HCT116 (cell line): Measurements from ENCODE around the gene COPS3. TPM values are rescaled to one million over a fixed set of nuclear protein-coding genes. Genes with fewer than 3 reads are reported as not detected.
A peak's percentile ranks its signal among the peaks of the same experiment; 100 is the strongest.

Experiments used
- ATAC-seq: fragments of 200-7000 bp; cut with Tn5 transposase; 2 replicates; pipeline ENCODE4 v1.9.1; 2020; ENCODE audit warnings: mild to moderate bottlenecking, moderate library complexity
- BruUV-seq: library from RNA; stranded (reverse); fragments of 400-500 nt; replicated peaks from 2 replicates; lab custom pipeline; 2021; lab: Mats Ljungman, UMichigan
- CTCF ChIA-PET: fragments of 300-600 bp; sonication (Branson Sonifier 250); formaldehyde crosslinking; loops from one replicate; lab custom pipeline; 2021; ENCODE audit warnings: antibody characterized with exemption; lab: Charles Lee
- POLR2A ChIA-PET: fragments of 300-600, 350-600 bp; sonication (Branson Sonifier 250); formaldehyde crosslinking; loops from one replicate; lab custom pipeline; 2021; ENCODE audit warnings: antibody characterized with exemption; lab: Charles Lee
- RAD21 ChIA-PET, 2 experiments: fragments of 300-600 bp; sonication (Branson Sonifier 250); formaldehyde crosslinking; loops; one replicate each; lab custom pipeline; 2023; ENCODE audit warnings: low total read pairs in 2 of 2; ENCODE audit not compliant: uncharacterized antibody in 2 of 2, unreplicated experiment in 2 of 2, low non-redundant PET in 1 of 2; lab: Charles Lee
- DNase-seq: peaks from one replicate; pipeline ENCODE4 v3.0.0-alpha.2; 2010; ENCODE audit warnings: low read depth, low spot score
- H2AFZ ChIP-seq: fragments of 200-600 bp; shearing (Covaris generic), sonication (generic); 2 replicates; pipeline ENCODE4 v1.6.1; 2017; ENCODE audit warnings: low read depth, mixed run types, mixed read lengths, antibody characterized with exemption, low read length; ENCODE audit not compliant: poor library complexity, severe bottlenecking
- H3K27ac ChIP-seq: 2 replicates; pipeline ENCODE4 v1.5.1; 2012; ENCODE audit warnings: low read depth, low read length
- H3K27me3 ChIP-seq: fragments of 200-600 bp; sonication (generic); 2 replicates; pipeline ENCODE4 v1.6.1; 2016; ENCODE audit warnings: mixed run types, low read length, mixed read lengths; ENCODE audit not compliant: insufficient read depth
- H3K36me3 ChIP-seq, 2 experiments: fragments of 200-500 bp in 1 of 2; fragments of 200-600 bp in 1 of 2; sonication (Bioruptor generic) in 1 of 2; sonication (generic) in 1 of 2; 2 replicates each; pipeline versions ENCODE4 v1.5.1 to v1.6.1; 2014 to 2016; ENCODE audit warnings: low read length in 2 of 2, inconsistent platforms in 1 of 2, mixed read lengths in 1 of 2, mixed run types in 1 of 2; ENCODE audit not compliant: insufficient read depth in 2 of 2, control insufficient read depth in 1 of 2
- H3K4me1 ChIP-seq, 2 experiments: fragments of 200-600 bp in 1 of 2; sonication (generic) in 1 of 2; 2 replicates each; pipeline versions ENCODE4 v1.5.1 to v1.6.1; 2012 to 2017; ENCODE audit warnings: low read length in 2 of 2, inconsistent platforms in 1 of 2, mild to moderate bottlenecking in 1 of 2, mixed read lengths in 1 of 2, mixed run types in 1 of 2, moderate library complexity in 1 of 2; ENCODE audit not compliant: insufficient read depth in 2 of 2, control insufficient read depth in 1 of 2
- H3K4me2 ChIP-seq: fragments of 200-600 bp; sonication (generic); 2 replicates; pipeline ENCODE4 v1.6.1; 2017; ENCODE audit warnings: mixed run types, low read length, mixed read lengths
- H3K4me3 ChIP-seq, 2 experiments: fragments of 200-600 bp in 1 of 2; sonication (generic) in 1 of 2; replicated peaks in 1 of 2; 2 replicates each; pipeline ENCODE4 v1.5.1; 2011 to 2016; ENCODE audit warnings: low read length in 2 of 2, control low read depth in 1 of 2, low read depth in 1 of 2, mild to moderate bottlenecking in 1 of 2, mixed read lengths in 1 of 2, mixed run types in 1 of 2
- H3K79me2 ChIP-seq: fragments of 200-600 bp; sonication (generic); 2 replicates; pipeline ENCODE4 v1.6.1; 2017; ENCODE audit warnings: mild to moderate bottlenecking, mixed run types, low read length, moderate library complexity, mixed read lengths; ENCODE audit not compliant: insufficient read depth
- H3K9ac ChIP-seq: fragments of 200-600 bp; sonication (generic); 2 replicates; pipeline ENCODE4 v1.6.1; 2016; ENCODE audit warnings: low read length, mixed read lengths
- H3K9me2 ChIP-seq: fragments of 200-600 bp; sonication (generic), shearing (Covaris generic); 2 replicates; pipeline ENCODE4 v1.6.1; 2017; ENCODE audit warnings: mixed run types, mild to moderate bottlenecking, moderate library complexity; ENCODE audit not compliant: insufficient read depth
- H3K9me3 ChIP-seq, 2 experiments: fragments of 200-500 bp in 1 of 2; fragments of 200-600 bp in 1 of 2; sonication (Bioruptor generic) in 1 of 2; sonication (generic) in 1 of 2; 2 replicates each; pipeline ENCODE4 v1.6.1; 2014 to 2017; ENCODE audit warnings: low read length in 2 of 2, mixed read lengths in 2 of 2, inconsistent platforms in 1 of 2, low read depth in 1 of 2, mild to moderate bottlenecking in 1 of 2, mixed run types in 1 of 2, moderate library complexity in 1 of 2; ENCODE audit not compliant: control insufficient read depth in 1 of 2, insufficient read depth in 1 of 2
- H4K20me1 ChIP-seq: fragments of 200-600 bp; sonication (generic), shearing (Covaris generic); 2 replicates; pipeline ENCODE4 v1.6.1; 2017; ENCODE audit warnings: mixed run types, mild to moderate bottlenecking, moderate library complexity; ENCODE audit not compliant: insufficient read depth
- FOSL1 ChIP-seq: IDR thresholded peaks from 2 replicates; pipeline ENCODE4 v1.6.1; 2012; ENCODE audit warnings: low read depth
- SIN3A ChIP-seq: IDR thresholded peaks from 2 replicates; pipeline ENCODE4 v1.6.1; 2012; ENCODE audit warnings: low read depth
- intact Hi-C: fragments of 100-400 bp; cut with micrococcal nuclease; formaldehyde crosslinking; loops from 2 replicates; pipeline ENCODE4 v1.10.0; 2022
- total RNA-seq: library from RNA; stranded (reverse); gene quantifications from one replicate; pipeline ENCODE4 v1.2.1, GENCODE V29; 2021; ENCODE audit not compliant: unreplicated experiment

Gene COPS3
- total RNA-seq, 1 experiment from 2014 or later = 99.0 TPM

GRCh38 chr17:17305281-17305801, 24.3 kb upstream of the COPS3 start:
- Histone ChIP-seq H3K27me3 (no peaks in the 10 kb centered on the region), H3K4me1 (peaks cover 5 to 22% of the 10 kb centered on the region in 2 experiments)
- no peak for TF ChIP-seq FOSL1
- TF ChIP-seq, all 23 proteins: peak for 0
- H3K4me3 ChIP-seq = no peak overlapping the region
- no peak overlapping the region for H2AFZ ChIP-seq
- no peak overlapping the region for H3K9ac ChIP-seq
- no peaks in the 10 kb centered on the region for H3K36me3 ChIP-seq
- ChIA-PET RAD21 (no interaction called here), POLR2A (no interaction called here), CTCF (no interaction called here)
- BruUV-seq = no TSS peak
- no peak overlapping the region for H3K4me2 ChIP-seq
- H3K9me3 ChIP-seq = no peaks in the 10 kb centered on the region
- intact Hi-C loops = no loop called here
- DNase-seq (no peak), ATAC-seq (no peak)
- H4K20me1 ChIP-seq = no peaks in the 10 kb centered on the region
- H3K27ac ChIP-seq = no peak overlapping the region
- peaks cover 7% of the 10 kb centered on the region; the same call in 1 of the 2 replicates for H3K79me2 ChIP-seq
- no peaks in the 10 kb centered on the region for H3K9me2 ChIP-seq

DNA sequence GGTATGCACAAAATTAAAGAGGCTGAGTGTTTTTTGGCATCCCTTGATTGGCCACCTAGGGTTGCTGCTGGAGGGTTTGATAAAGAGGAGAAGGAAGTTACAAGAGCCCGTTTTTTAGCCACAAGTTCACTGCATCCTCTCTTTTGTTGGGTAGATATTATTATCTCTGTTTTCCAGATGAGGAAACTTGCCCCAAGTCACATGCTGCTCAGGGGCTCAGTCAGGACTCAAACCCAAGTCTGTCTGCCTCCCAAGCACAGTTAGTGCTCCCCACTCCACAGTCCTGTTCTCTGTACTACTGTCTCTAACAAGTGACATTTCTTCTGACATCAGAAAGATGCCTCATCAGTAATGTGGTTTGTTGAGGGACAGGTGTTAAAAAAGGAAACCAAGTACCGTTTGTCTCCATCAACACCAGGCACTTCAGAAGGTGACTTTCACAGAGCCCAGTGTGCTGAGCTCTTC, 23.5 kb upstream of the COPS3 start:
- no peaks in the 10 kb centered on the region for H3K9me3 ChIP-seq
- TF ChIP-seq SIN3A = no peak
- ChIA-PET CTCF (no interaction called here), RAD21 (interaction anchor here in 1 of 2 experiments (0.5 kb wide), 1 partner anchor 341 kb away, joined by 3 read pairs; no protein-coding TSS in a partner anchor), POLR2A (no interaction called here)
- H3K4me3 ChIP-seq = peak overlapping the region; percentile 54 to 75; a peak in 3 of 4 replicates
- no peaks in the 10 kb centered on the region for H4K20me1 ChIP-seq
- no peaks in the 10 kb centered on the region for H3K9me2 ChIP-seq
- peak overlapping the region; percentile 91 for H3K4me2 ChIP-seq
- no peaks in the 10 kb centered on the region for H3K27me3 ChIP-seq
- DNase-seq = no peak
- ATAC-seq = no peak
- H3K27ac ChIP-seq = no peak overlapping the region
- H3K9ac ChIP-seq = peak overlapping the region; percentile 72; the same call in 1 of the 2 replicates
- H3K4me1 ChIP-seq = peaks cover 5 to 22% of the 10 kb centered on the region in 2 experiments
- H2AFZ ChIP-seq = no peak overlapping the region
- H3K36me3 ChIP-seq = no peaks in the 10 kb centered on the region
- H3K79me2 ChIP-seq = peaks cover 7% of the 10 kb centered on the region; the same call in 1 of the 2 replicates
- intact Hi-C loops = no loop called here
- BruUV-seq = no TSS peak
